GM18517 (cell line): ENCODE measurements around the gene CUZD1.
A peak's percentile ranks its signal among the peaks of the same experiment; 100 is the strongest.
"Not testable (repeated sequence)": the region's sequence is repeated elsewhere in the genome, so short reads cannot be mapped to it uniquely, and the experiment has no call there.

ENCODE experiments used
- ATAC-seq: cut with Tn5 transposase; IDR thresholded peaks from one replicate; pipeline ENCODE4 v1.9.1; 2021; ENCODE audit warnings: mild to moderate bottlenecking, moderate library complexity; ENCODE audit not compliant: unreplicated experiment

CUZD1 gene

DNA sequence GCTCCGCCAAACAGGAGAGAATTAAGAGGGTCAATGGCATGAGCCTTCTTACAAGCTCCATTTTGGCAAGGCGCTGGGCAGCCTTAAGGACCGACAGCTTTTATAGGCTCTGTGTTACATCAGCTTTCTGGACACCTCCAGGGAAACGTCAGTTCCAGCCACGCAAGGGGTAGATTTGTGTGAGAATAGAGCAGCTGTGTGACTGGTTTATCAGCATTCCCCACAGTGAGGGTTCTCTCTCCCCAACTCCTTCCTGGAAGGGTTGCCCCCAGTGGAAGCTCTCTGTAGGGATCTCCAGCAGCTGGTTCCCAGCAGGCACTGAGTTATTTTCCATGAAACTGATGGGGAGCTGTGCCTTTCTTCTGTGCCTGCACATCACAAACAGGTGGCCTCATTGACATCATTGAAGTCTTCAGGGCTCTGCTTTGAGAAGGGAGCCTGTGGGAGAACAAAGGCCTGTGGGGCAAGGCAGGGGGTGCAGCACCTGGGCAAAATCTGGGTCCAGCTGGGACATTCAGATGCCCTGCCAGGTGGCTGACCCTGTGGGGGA, at the start of gene CUZD1:
CUZD1 (minus strand) TSS at position 75 of the 550 bp plus-strand sequence; CDS start at position 61, 14 bp downstream.
- ATAC-seq = no peak

- no peak for ATAC-seq
Measured at GRCh38 chr10:122894261-122894944, 48.7 kb upstream of the CUZD1 start.

GRCh38 chr10:122884166-122884565, 38.5 kb upstream of the CUZD1 start:
- ATAC-seq = no peak

- ATAC-seq = no peak
Measured at GRCh38 chr10:122882766-122883165, 37.1 kb upstream of the CUZD1 start.

- peak; percentile 81 for ATAC-seq
Measured at GRCh38 chr10:122879339-122880273, 33.9 kb upstream of the CUZD1 start, which contains the start of gene FAM24B. FAM24B (minus strand) TSS chr10:122879581; CDS start chr10:122850515, 29,066 bp downstream.

GRCh38 chr10:122878799-122879338, 33.2 kb upstream of the CUZD1 start:
- ATAC-seq = peak; percentile 2

DNA sequence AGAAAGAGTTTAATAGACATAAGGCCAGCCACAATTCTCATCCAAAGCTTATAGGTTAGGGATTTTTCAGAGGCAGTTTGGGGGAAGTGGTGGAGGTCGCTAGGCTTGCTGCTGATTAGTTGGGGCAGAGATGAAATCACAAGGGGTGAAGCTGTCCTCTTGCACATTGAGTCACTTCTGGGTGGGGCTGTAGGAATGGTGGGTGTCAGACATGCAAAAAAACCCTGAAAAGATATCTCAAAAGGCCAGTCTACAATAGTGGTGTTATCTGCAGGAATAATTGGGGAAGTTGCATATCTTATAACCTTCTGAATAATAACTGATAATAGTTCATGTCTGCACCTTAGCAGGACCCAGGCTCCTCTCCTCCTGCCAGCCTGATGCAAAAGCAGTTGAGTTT, 31.6 kb upstream of the CUZD1 start:
- ATAC-seq = no peak

DNA sequence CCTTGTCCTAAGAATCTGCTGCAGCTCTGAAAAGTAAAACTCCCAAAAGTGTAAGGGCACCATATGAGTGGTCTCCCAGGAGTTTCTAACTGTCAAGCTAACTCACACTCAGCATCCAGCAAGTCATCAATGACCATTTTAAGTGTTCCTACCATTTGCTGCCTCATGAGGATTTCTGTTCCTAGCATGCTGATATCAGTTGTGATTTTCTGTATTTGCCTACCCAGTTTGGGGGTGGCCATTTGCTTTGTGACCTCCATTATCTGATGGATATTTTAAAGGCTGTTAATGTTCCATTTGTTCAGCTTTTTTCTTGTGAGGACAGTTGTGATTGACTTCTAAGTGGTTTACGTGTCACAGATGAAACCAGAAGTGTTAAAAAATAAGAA, 30.8 kb upstream of the CUZD1 start:
- ATAC-seq = no peak

DNA sequence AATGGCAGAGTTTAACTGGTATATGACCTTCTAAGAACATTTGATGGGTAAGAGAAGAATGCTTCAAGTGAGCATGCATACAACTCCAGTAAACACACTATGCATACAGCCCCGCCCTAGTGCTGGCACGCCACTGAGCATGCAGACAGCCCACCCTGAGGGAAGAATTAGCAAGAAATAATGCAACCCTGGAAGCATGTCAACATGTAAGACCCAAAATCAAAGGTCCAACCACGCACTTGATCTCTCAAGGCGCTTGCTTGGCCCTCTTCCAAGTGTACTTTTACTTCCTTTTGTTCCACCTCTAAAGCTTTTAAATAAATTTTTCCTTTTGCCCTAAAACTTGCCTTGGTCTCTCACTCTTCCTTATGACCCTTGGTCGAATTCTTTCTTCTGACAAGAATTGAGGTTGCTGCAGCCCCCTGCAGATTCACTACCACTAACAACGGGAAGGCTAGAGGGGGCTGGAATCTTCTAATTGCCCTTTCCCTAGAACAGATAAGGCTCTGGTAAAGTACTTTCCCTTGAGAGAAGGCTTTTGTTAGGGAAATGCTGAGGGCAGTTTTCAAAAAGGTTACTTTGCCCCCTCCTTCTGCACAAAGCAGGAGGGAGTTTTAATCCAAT, 30.3 kb upstream of the CUZD1 start:
- no peak for ATAC-seq

- not testable (repeated sequence) for ATAC-seq
Measured at GRCh38 chr10:122871947-122872346, 26.3 kb upstream of the CUZD1 start.

DNA sequence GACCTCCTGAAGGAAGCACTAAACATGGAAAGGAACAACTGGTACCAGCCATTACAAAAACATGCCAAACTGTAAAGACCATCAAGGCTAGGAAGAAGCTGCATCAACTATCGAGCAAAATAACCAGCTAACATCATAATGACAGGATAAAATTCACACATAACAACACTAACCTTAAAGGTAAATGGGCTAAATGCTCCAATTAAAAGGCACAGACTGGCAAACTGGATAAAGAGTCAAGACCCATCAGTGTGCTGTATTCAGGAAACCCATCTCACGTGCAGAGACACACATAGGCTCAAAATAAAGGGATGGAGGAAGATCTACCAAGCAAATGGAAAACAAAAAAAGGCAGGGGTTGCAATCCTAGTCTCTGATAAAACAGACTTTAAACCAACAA, 23.1 kb upstream of the CUZD1 start:
- ATAC-seq = not testable (repeated sequence)

GRCh38 chr10:122866757-122867482, 21.3 kb upstream of the CUZD1 start:
- ATAC-seq = not testable (repeated sequence)

- ATAC-seq = no peak
Measured at GRCh38 chr10:122864901-122865300, 19.2 kb upstream of the CUZD1 start.

DNA sequence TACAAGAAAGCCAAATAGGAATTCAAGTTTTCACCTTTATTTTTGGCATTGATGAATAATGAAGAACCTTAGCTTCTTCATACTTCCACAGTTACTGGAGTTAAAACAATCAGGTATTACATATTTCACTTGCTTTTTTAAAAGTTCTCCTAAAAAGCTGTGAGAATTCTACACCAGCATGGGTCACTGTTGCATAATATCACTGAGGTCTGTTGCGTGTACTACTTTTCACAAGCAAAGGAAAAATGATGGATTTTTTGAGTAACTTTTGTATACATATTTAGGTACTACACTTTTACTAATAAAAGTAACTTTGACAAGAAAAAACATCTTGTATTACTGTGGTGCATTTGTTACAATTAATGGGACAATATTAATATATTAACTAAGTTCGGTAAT, 18.5 kb upstream of the CUZD1 start:
- ATAC-seq = no peak

GRCh38 chr10:122863216-122864193, 17.8 kb upstream of the CUZD1 start:
- ATAC-seq = no peak

- ATAC-seq = no peak
Measured at GRCh38 chr10:122861711-122862161, 16.1 kb upstream of the CUZD1 start.

GRCh38 chr10:122859527-122859926, 13.9 kb upstream of the CUZD1 start:
- no peak for ATAC-seq

DNA sequence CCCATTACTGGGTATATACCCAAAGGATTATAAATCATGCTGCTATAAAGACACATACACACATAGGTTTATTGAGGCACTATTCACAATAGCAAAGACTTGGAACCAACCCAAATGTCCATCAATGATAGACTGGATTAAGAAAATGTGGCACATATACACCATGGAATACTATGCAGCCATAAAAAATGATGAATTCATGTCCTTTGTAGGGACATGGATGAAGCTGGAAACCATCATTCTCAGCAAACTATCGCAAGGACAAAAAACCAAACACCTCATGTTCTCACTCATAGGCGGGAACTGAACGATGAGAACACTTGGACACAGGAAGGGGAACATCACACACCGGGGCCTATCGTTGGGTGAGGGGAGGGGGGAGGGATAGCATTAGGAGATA, 12.4 kb upstream of the CUZD1 start:
- not testable (repeated sequence) for ATAC-seq

- ATAC-seq = no peak
Measured at GRCh38 chr10:122856902-122857301, 11.2 kb upstream of the CUZD1 start.
